Measurements from ENCODE around the gene CBLL2. TPM values are rescaled to one million over a fixed set of nuclear protein-coding genes. Genes with fewer than 3 reads are reported as not detected.

Gene CBLL2, protein sequence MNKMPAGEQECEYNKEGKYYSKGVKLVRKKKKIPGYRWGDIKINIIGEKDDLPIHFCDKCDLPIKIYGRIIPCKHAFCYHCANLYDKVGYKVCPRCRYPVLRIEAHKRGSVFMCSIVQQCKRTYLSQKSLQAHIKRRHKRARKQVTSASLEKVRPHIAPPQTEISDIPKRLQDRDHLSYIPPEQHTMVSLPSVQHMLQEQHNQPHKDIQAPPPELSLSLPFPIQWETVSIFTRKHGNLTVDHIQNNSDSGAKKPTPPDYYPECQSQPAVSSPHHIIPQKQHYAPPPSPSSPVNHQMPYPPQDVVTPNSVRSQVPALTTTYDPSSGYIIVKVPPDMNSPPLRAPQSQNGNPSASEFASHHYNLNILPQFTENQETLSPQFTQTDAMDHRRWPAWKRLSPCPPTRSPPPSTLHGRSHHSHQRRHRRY
- not detected for polyA plus RNA-seq (2013, experiment 1 of 2)
- polyA plus RNA-seq (2013, experiment 2 of 2) = not detected

DNA sequence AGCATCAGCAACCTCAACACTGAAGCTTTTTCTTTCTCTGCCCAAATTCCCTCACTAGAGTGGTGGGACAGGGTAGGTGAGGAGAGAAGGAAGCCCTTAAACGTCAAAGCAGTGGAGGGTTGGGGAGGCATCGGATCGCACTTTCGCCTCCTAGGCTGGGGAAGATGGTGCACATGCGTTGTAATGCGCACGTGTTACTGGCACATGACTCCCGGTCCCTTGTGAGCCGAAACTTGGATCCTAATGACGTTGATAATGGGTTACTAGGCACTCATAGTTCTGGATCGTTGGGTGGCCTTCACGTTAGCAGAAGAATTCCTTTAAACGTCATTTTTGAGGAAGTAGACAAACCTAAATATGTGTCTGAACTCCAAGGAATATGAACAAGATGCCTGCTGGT is at the start of gene CBLL2:
TSS of gene CBLL2 (plus strand) at position 301 of the 400 bp plus-strand sequence. CDS start at position 380, 79 bp downstream.
- Histone ChIP-seq H3K4me1 (ENCODE audit: control insufficient read depth, insufficient read depth, low read length, poor library complexity, severe bottlenecking) (no peaks in the 10 kb centered on the region), H3K27ac (ENCODE audit: low read depth, low read length, severe bottlenecking) (no peak within 1 kb of the TSS), H3K36me3 (ENCODE audit: control insufficient read depth, insufficient read depth, low read length) (no peaks in the 10 kb centered on the region), H3K9me3 (ENCODE audit: control insufficient read depth, low read length) (no peaks in the 10 kb centered on the region), H3K4me3 (ENCODE audit: extremely low read depth, insufficient read depth, low read length, poor library complexity, severe bottlenecking) (no peak within 1 kb of the TSS)
- 93 to 100% methylated on average over 7 to 12 of the region's 13 CpGs for WGBS, 2 experiments (ENCODE audit: insufficient coverage in 2 of 2)

DNA sequence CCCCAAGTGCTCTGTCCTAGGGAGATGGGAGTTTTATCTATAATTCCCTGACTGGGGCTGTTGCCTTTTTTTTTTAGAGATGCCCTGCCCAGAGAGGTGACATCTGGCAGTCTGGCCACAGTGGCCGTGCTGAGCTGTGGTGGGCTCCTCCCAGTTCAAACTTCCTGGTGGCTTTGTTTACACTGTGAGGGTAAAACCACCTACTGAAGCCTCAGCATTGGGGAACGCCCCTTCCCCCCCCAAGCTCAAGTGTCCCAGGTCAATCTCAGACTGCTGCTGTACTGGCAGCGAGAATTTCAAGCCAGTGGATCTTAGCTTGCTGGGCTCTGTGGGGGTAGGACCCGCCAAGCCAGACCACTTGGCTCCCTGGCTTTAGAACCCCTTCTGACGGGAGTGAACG is 38.3 kb upstream of the CBLL2 start:
- no peaks in the 10 kb centered on the region for H3K36me3 ChIP-seq (ENCODE audit: control insufficient read depth, insufficient read depth, low read length)
- H3K4me1 ChIP-seq (ENCODE audit: control insufficient read depth, insufficient read depth, low read length, poor library complexity, severe bottlenecking) = no peaks in the 10 kb centered on the region
- no peak overlapping the region for H3K4me3 ChIP-seq (ENCODE audit: extremely low read depth, insufficient read depth, low read length, poor library complexity, severe bottlenecking)
- H3K27ac ChIP-seq (ENCODE audit: low read depth, low read length, severe bottlenecking) = no peak overlapping the region
- WGBS, 2 experiments (ENCODE audit: insufficient coverage in 2 of 2) = 83 to 100% methylated on average over 1 of the region's 6 CpGs
- H3K9me3 ChIP-seq (ENCODE audit: control insufficient read depth, low read length) = no peaks in the 10 kb centered on the region

DNA sequence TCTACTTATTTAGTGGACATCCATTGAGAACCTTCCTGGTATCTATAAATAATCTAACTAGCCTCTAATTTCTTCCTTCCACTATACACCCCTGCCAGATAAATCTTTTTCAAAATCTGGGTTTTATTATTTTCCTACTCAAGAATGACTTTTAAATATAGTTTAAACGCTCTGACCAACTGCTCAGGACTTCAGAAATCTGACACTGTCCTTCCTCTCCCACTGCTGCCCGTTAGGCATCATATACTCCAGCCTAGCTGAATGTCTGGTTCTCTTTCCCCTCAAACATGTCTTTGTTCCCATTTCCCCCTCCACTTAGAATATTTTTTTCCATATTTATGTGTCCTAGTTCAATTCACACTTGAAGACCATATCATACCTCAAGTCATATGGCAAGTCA is 35.2 kb upstream of the CBLL2 start:
- no peaks in the 10 kb centered on the region for H3K4me1 ChIP-seq (ENCODE audit: control insufficient read depth, insufficient read depth, low read length, poor library complexity, severe bottlenecking)
- 80 to 100% methylated on average over 1 to 2 of the region's 2 CpGs for WGBS, 2 experiments (ENCODE audit: insufficient coverage in 2 of 2)
- H3K9me3 ChIP-seq (ENCODE audit: control insufficient read depth, low read length) = no peaks in the 10 kb centered on the region
- no peak overlapping the region for H3K4me3 ChIP-seq (ENCODE audit: extremely low read depth, insufficient read depth, low read length, poor library complexity, severe bottlenecking)
- H3K27ac ChIP-seq (ENCODE audit: low read depth, low read length, severe bottlenecking) = no peak overlapping the region
- no peaks in the 10 kb centered on the region for H3K36me3 ChIP-seq (ENCODE audit: control insufficient read depth, insufficient read depth, low read length)

DNA sequence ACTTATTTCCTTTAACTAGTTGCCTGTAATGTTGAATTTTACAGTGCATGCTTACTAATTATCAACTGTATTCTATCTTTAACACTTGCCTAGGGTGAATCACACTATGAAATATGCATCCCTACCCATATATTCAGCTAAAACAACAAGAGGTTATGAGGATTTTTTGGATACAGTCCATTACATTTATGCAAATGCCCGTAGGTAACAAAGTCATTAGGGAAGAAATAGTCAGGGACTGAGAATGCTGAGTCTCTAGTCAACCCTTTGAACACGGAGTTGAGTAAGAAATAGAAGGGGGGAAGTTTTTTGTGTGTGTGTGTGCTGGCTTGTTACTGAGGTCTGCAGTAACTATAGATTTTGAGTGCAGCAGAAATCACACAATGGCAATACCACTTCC is 26.1 kb upstream of the CBLL2 start:
- Histone ChIP-seq H3K4me3 (ENCODE audit: extremely low read depth, insufficient read depth, low read length, poor library complexity, severe bottlenecking) (no peak overlapping the region), H3K36me3 (ENCODE audit: control insufficient read depth, insufficient read depth, low read length) (no peaks in the 10 kb centered on the region), H3K4me1 (ENCODE audit: control insufficient read depth, insufficient read depth, low read length, poor library complexity, severe bottlenecking) (no peaks in the 10 kb centered on the region), H3K27ac (ENCODE audit: low read depth, low read length, severe bottlenecking) (no peak overlapping the region), H3K9me3 (ENCODE audit: control insufficient read depth, low read length) (no peaks in the 10 kb centered on the region)
- 83% methylated on average over 1 of the region's 2 CpGs; no CpG with 5 or more reads in 1 of the 2 experiments for WGBS, 2 experiments (ENCODE audit: insufficient coverage in 2 of 2)

DNA sequence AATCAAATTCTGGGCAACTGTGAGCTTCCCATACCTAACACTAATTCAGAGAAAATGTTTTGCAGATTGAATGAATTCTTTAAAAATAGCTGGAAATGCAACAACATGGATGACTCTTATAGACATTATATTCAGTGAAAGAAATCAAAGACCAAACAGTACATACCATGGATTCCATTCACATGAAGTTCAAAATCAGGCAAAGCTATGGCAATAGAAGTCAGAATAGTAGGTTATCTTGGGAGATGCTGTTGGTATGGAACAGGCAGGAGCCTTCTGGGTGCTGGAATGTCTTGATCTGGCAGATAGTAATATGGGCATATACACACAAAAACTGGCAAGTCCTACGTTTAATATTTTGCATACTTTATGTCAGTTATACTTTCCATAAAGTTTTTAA is 25.5 kb upstream of the CBLL2 start:
- Histone ChIP-seq H3K4me3 (ENCODE audit: extremely low read depth, insufficient read depth, low read length, poor library complexity, severe bottlenecking) (no peak overlapping the region), H3K9me3 (ENCODE audit: control insufficient read depth, low read length) (no peaks in the 10 kb centered on the region)

DNA sequence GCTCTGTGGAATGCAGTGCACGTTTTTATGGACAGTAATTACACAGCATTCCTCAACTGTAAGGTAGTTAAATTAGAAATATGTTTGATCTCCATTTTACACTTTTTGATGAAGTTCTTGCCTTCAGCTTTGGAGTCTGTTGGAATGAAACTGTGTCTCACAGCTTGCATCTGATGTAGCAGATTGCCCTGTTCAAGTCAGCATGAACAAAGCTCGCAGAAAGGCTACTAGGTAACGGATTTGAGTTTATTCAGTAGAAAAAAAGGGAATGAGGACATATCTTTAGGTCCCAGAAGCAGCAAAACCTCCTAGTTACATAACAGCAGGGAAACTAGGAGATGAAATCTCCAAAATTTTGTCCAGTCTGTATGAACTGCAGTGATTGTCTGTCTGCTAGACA is 24.3 kb upstream of the CBLL2 start:
- H3K27ac ChIP-seq (ENCODE audit: low read depth, low read length, severe bottlenecking) = no peak overlapping the region
- no peaks in the 10 kb centered on the region for H3K9me3 ChIP-seq (ENCODE audit: control insufficient read depth, low read length)
- no peaks in the 10 kb centered on the region for H3K36me3 ChIP-seq (ENCODE audit: control insufficient read depth, insufficient read depth, low read length)
- WGBS, 2 experiments (ENCODE audit: insufficient coverage in 2 of 2) = no CpG with 5 or more reads among the region's 3 CpGs
- no peak overlapping the region for H3K4me3 ChIP-seq (ENCODE audit: extremely low read depth, insufficient read depth, low read length, poor library complexity, severe bottlenecking)
- no peaks in the 10 kb centered on the region for H3K4me1 ChIP-seq (ENCODE audit: control insufficient read depth, insufficient read depth, low read length, poor library complexity, severe bottlenecking)

More for the DNA sequence above, 25.5 kb upstream of the CBLL2 start:
- no peak overlapping the region for H3K27ac ChIP-seq (ENCODE audit: low read depth, low read length, severe bottlenecking)
- no peaks in the 10 kb centered on the region for H3K36me3 ChIP-seq (ENCODE audit: control insufficient read depth, insufficient read depth, low read length)
- no peaks in the 10 kb centered on the region for H3K4me1 ChIP-seq (ENCODE audit: control insufficient read depth, insufficient read depth, low read length, poor library complexity, severe bottlenecking)
- WGBS, 2 experiments (ENCODE audit: insufficient coverage in 2 of 2) = no CpG with 5 or more reads among the region's 1 CpG

DNA sequence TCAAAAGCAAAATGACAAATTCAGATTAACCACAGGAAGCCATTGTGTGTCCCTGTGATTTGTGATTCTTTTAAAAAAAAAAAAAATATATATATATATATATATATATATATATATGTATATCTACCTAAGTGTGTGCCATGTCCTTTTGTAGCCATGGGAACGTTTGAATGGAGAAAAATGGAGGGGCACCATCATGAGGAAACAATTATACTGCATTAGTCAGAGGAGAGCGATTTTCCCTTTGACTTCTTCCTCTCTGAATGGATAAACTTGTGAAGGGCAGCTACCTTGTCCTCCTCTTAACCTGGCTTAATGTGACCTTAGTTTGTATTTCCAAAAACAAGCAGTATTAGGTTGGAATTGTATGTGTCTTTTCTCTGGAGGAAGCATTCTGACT is 23.3 kb upstream of the CBLL2 start:
- no peaks in the 10 kb centered on the region for H3K36me3 ChIP-seq (ENCODE audit: control insufficient read depth, insufficient read depth, low read length)
- H3K4me3 ChIP-seq (ENCODE audit: extremely low read depth, insufficient read depth, low read length, poor library complexity, severe bottlenecking) = no peak overlapping the region
- no peak overlapping the region for H3K27ac ChIP-seq (ENCODE audit: low read depth, low read length, severe bottlenecking)
- H3K4me1 ChIP-seq (ENCODE audit: control insufficient read depth, insufficient read depth, low read length, poor library complexity, severe bottlenecking) = no peaks in the 10 kb centered on the region
- H3K9me3 ChIP-seq (ENCODE audit: control insufficient read depth, low read length) = no peaks in the 10 kb centered on the region
- no CpG with 5 or more reads among the region's 2 CpGs for WGBS, 2 experiments (ENCODE audit: insufficient coverage in 2 of 2)

DNA sequence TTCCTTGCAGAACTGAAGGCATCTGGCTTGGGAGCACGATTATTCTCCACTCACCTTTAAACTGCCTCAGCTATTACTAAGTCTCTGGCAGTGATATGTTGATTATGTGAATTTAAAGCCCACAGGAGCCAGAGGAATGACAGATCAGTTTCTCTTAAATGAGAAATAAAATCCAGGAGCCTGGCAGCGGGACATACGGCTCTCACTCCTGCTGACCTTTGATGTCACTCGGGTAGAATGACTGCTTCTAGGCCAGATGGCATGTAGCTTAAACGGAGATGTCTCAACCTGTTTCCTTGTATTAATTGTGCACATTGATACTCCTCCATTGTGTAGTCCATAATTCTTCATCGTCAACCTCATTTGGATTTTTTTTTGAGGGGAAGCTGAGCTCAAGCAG is 4.0 kb upstream of the CBLL2 start:
- peaks cover 3% of the 10 kb centered on the region for H3K4me1 ChIP-seq (ENCODE audit: control insufficient read depth, insufficient read depth, low read length, poor library complexity, severe bottlenecking)
- WGBS, 2 experiments (ENCODE audit: insufficient coverage in 2 of 2) = 73% methylated on average over 3 of the region's 6 CpGs; no CpG with 5 or more reads in 1 of the 2 experiments
- no peak overlapping the region for H3K27ac ChIP-seq (ENCODE audit: low read depth, low read length, severe bottlenecking)
- no peaks in the 10 kb centered on the region for H3K36me3 ChIP-seq (ENCODE audit: control insufficient read depth, insufficient read depth, low read length)
- H3K9me3 ChIP-seq (ENCODE audit: control insufficient read depth, low read length) = no peaks in the 10 kb centered on the region
- H3K4me3 ChIP-seq (ENCODE audit: extremely low read depth, insufficient read depth, low read length, poor library complexity, severe bottlenecking) = no peak overlapping the region

DNA sequence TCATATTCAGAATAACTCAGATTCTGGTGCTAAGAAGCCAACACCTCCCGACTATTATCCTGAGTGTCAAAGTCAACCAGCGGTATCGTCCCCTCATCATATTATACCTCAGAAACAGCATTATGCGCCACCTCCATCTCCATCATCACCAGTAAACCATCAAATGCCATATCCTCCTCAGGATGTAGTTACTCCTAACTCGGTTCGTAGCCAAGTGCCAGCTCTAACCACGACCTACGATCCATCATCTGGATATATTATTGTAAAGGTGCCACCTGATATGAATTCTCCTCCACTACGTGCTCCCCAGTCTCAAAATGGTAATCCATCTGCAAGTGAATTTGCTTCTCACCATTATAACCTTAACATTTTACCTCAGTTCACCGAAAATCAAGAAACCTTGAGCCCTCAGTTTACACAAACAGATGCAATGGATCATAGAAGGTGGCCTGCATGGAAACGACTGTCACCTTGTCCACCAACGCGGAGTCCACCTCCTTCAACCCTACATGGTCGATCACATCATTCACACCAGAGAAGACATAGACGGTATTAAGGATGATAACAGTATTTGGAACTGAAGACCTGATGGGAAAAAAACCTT is 1.1 kb downstream of the CBLL2 start:
- Histone ChIP-seq H3K4me1 (ENCODE audit: control insufficient read depth, insufficient read depth, low read length, poor library complexity, severe bottlenecking) (no peaks in the 10 kb centered on the region), H3K9me3 (ENCODE audit: control insufficient read depth, low read length) (no peaks in the 10 kb centered on the region), H3K36me3 (ENCODE audit: control insufficient read depth, insufficient read depth, low read length) (no peaks in the 10 kb centered on the region), H3K4me3 (ENCODE audit: extremely low read depth, insufficient read depth, low read length, poor library complexity, severe bottlenecking) (no peak overlapping the region), H3K27ac (ENCODE audit: low read depth, low read length, severe bottlenecking) (no peak overlapping the region)
- 75 to 100% methylated on average over 1 to 4 of the region's 15 CpGs for WGBS, 2 experiments (ENCODE audit: insufficient coverage in 2 of 2)

DNA sequence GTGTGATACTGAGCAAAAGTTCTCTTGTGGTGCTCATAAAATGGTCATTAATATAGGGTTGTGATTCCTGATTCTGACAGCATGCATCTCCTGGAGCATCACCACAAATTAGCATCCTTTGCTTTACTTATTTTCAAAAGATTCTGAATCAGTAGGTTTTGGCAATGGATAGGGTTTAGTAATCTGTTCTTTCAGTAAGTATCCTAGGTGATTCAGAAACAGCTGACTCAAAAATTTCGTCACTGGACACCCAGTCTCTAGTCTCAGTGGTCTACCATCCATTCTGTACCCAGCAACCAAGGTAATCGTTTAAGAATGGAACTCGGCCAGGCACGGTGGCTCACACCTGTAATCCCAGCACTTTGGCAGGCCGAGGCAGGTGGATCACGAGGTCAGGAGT is 4.1 kb downstream of the CBLL2 start:
- no peak overlapping the region for H3K27ac ChIP-seq (ENCODE audit: low read depth, low read length, severe bottlenecking)
- no peaks in the 10 kb centered on the region for H3K36me3 ChIP-seq (ENCODE audit: control insufficient read depth, insufficient read depth, low read length)
- H3K4me1 ChIP-seq (ENCODE audit: control insufficient read depth, insufficient read depth, low read length, poor library complexity, severe bottlenecking) = no peaks in the 10 kb centered on the region
- H3K4me3 ChIP-seq (ENCODE audit: extremely low read depth, insufficient read depth, low read length, poor library complexity, severe bottlenecking) = no peak overlapping the region
- WGBS, 2 experiments (ENCODE audit: insufficient coverage in 2 of 2) = 80 to 100% methylated on average over 2 to 6 of the region's 6 CpGs
- no peaks in the 10 kb centered on the region for H3K9me3 ChIP-seq (ENCODE audit: control insufficient read depth, low read length)

DNA sequence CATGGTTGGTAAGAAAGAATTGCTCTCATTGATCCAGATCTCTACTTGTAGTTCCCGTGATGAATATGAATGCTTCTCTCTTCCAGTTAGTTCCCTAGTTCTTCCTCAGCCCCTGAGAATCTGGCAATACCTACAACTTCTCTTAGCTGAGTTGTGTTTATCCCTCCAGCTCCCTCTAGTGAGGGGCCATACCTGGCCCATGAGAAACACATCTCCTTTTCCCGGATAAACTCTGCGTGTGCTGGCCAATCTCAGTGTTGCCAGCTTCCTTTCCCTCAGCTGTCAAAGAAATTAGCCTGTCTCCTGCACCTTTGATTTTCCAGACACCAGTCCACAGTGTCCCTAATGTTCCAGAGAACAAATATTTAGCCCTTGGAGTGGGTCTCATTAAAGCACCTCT is 5.7 kb downstream of the CBLL2 start:
- H3K4me3 ChIP-seq (ENCODE audit: extremely low read depth, insufficient read depth, low read length, poor library complexity, severe bottlenecking) = no peak overlapping the region
- H3K9me3 ChIP-seq (ENCODE audit: control insufficient read depth, low read length) = no peaks in the 10 kb centered on the region
- no peak overlapping the region for H3K27ac ChIP-seq (ENCODE audit: low read depth, low read length, severe bottlenecking)
- H3K36me3 ChIP-seq (ENCODE audit: control insufficient read depth, insufficient read depth, low read length) = no peaks in the 10 kb centered on the region
- WGBS, 2 experiments (ENCODE audit: insufficient coverage in 2 of 2) = 47 to 80% methylated on average over 1 to 2 of the region's 3 CpGs
- no peaks in the 10 kb centered on the region for H3K4me1 ChIP-seq (ENCODE audit: control insufficient read depth, insufficient read depth, low read length, poor library complexity, severe bottlenecking)

All from mesodermal cell (in vitro differentiated cells).